Stomach (tissue), 4 donors: ENCODE measurements around the gene IQCN.

Source experiments
- CTCF ChIP-seq, 7 experiments: fragments of 450-650 bp in 4 of 7; fragments of 200-600 bp in 3 of 7; sonication (generic) in 3 of 7; IDR thresholded peaks; one replicate each; pipeline ENCODE4 v1.5.1; 2016 to 2019; ENCODE audit warnings: antibody characterized with exemption in 7 of 7, control low read depth in 2 of 7, mild to moderate bottlenecking in 1 of 7
- EP300 ChIP-seq: sonication (generic); formaldehyde crosslinking; IDR thresholded peaks from one replicate; pipeline ENCODE4 v1.6.1; 2017; ENCODE audit warnings: antibody characterized with exemption
- POLR2A ChIP-seq, 4 donors: fragments of 450-650 bp; IDR thresholded peaks; one replicate each; pipeline ENCODE4 v1.6.1; 2016; ENCODE audit warnings: antibody characterized with exemption in 4 of 4, control low read depth in 2 of 4, mild to moderate bottlenecking in 1 of 4, moderate library complexity in 1 of 4
- POLR2AphosphoS5 ChIP-seq, 3 donors: sonication (generic); formaldehyde crosslinking; IDR thresholded peaks; one replicate each; pipeline ENCODE4 v1.6.1; 2016; ENCODE audit warnings: antibody characterized with exemption in 3 of 3

GRCh38 chr19:18218600-18218999 is 55.7 kb downstream of the IQCN start:
- TF ChIP-seq CTCF (IDR thresholded peaks at IDR 0.05) (no peak), POLR2A (IDR thresholded peaks at IDR 0.05) (no peak), EP300 (no peak), POLR2AphosphoS5 (IDR thresholded peaks at IDR 0.05) (no peak)
